Measurements from ENCODE around the gene P2RY2. TPM values are rescaled to one million over a fixed set of nuclear protein-coding genes. Genes with fewer than 3 reads are reported as not detected.
"Not testable (repeated sequence)": the region's sequence is repeated elsewhere in the genome, so short reads cannot be mapped to it uniquely, and the experiment has no call there.

Gene P2RY2
- total RNA-seq, 5 donors from 2014 or later (not counting 1 experiment from before 2014, with no cell fraction given) = 0.12 TPM; not detected in 4

DNA sequence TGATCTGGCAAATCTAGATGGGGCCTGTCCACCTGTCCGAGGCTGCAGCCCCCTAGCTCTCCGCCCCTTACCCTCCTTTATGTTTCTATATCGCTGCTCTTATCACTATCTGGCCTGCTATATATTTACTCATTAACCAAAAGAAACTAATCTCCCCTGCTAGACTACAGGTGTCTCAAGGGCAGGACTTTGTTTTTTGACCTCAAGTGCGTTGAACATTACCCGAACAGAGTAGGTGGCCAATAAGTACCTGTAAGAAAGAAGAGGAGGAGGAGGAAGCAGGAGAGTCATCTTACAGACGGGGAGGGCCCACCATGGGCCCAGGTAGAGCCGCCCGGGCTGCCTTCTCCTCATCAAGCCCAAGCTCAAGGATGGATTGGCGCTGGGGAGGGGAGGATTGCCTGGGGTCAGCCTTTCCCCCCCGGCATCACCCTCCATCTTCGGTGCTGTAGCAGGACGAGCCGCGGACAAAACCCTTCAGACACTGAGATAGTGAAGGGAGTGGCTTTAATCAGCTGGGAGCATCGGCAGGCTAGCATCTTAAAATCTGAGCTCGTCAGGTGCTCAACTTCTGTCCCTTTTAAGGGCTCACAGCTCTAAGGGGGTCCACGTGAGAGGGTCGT lies 52.9 kb downstream of the P2RY2 start:
- ChIA-PET CTCF (interaction anchor here in 1 of 2 donors (0.6 kb wide), 1 partner anchor 64 kb away, joined by 5 read pairs; no protein-coding TSS in a partner anchor), POLR2A (no interaction called here)
- Mint-ChIP-seq H3K4me1 (no peaks in the 10 kb centered on the region), H3K36me3 (no peaks in the 10 kb centered on the region), H3K27ac (no peak overlapping the region), H3K9me3 (no peaks in the 10 kb centered on the region), H3K27me3 (peaks cover 8 to 21% of the 10 kb centered on the region in 2 donors), H3K4me3 (no peak overlapping the region)
- Histone ChIP-seq H3K9me3 (no peaks in the 10 kb centered on the region), H3K4me1 (ENCODE audit: control insufficient read depth in 1 of 2, extremely low read depth in 1 of 2, insufficient read depth in 2 of 2, low read length in 2 of 2) (no peaks in the 10 kb centered on the region), H3K27me3 (replicated peaks in 1 of 2; ENCODE audit: control insufficient read depth in 2 of 2, extremely low read depth in 1 of 2, insufficient read depth in 2 of 2, low read length in 1 of 2) (peaks cover 0 to 42% of the 10 kb centered on the region in 2 experiments), H3K36me3 (ENCODE audit: control insufficient read depth in 2 of 2, extremely low read depth in 1 of 2, insufficient read depth in 1 of 2, low read length in 1 of 2) (no peaks in the 10 kb centered on the region), H3K27ac (ENCODE audit: low read length) (no peak overlapping the region), H3K4me3 (ENCODE audit: control insufficient read depth in 1 of 2, extremely low read depth in 1 of 2, low read length in 1 of 2) (no peak overlapping the region)
- ATAC-seq (replicated peaks in 1 of 4) (no peak), DNase-seq (peak in 1 of 35 experiments; percentile 13)
- WGBS (ENCODE audit: insufficient coverage) = 76% methylated on average over 12 of the region's 18 CpGs

DNA sequence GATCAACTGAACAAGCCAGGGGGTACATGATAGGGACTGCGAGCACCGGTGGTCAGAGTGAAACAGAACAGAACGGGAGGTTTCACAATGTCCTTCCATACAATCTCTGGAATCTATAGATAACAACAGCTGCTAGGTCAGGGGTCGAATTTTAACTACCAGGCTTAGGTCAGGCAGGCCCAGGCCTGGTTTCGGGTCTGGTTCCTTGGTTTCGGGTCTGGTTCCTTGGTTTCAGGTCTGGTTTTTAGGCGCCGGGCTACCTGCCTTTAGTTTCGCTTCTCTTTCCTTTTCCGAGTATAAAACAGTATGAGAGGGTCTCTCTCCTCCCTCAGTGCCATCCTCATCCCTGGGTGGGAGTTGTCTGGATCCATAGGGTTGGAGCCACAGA lies 53.4 kb downstream of the P2RY2 start:
- CTCF ChIA-PET; H3K27ac ChIP-seq (ENCODE audit: low read length); H3K4me3 ChIP-seq (ENCODE audit: control insufficient read depth in 1 of 2, extremely low read depth in 1 of 2, low read length in 1 of 2); H3K9me3 ChIP-seq; H3K36me3 Mint-ChIP-seq; H3K36me3 ChIP-seq (ENCODE audit: control insufficient read depth in 2 of 2, extremely low read depth in 1 of 2, insufficient read depth in 1 of 2, low read length in 1 of 2); H3K4me3 Mint-ChIP-seq; DNase-seq; H3K9me3 Mint-ChIP-seq; H3K27ac Mint-ChIP-seq; H3K4me1 ChIP-seq (ENCODE audit: control insufficient read depth in 1 of 2, extremely low read depth in 1 of 2, insufficient read depth in 2 of 2, low read length in 2 of 2); ATAC-seq (replicated peaks in 1 of 4); POLR2A ChIA-PET; H3K4me1 Mint-ChIP-seq: not testable (repeated sequence)
- 67% methylated on average over 3 of the region's 10 CpGs for WGBS (ENCODE audit: insufficient coverage)
- peaks cover 6 to 18% of the 10 kb centered on the region in 2 donors for H3K27me3 Mint-ChIP-seq
- peaks cover 0 to 37% of the 10 kb centered on the region in 2 experiments for H3K27me3 ChIP-seq (replicated peaks in 1 of 2; ENCODE audit: control insufficient read depth in 2 of 2, extremely low read depth in 1 of 2, insufficient read depth in 2 of 2, low read length in 1 of 2)

- peak in 1 of 35 experiments; percentile 23 for DNase-seq
Measured at GRCh38 chr11:73271936-73272679, 54.0 kb downstream of the P2RY2 start, which contains the start of gene P2RY6. P2RY6 (plus strand) TSS chr11:73272338; CDS start chr11:73296519, 24,181 bp downstream.

GRCh38 chr11:73272680-73273038 lies 54.6 kb downstream of the P2RY2 start:
- Histone ChIP-seq H3K4me3 (ENCODE audit: control insufficient read depth in 1 of 2, extremely low read depth in 1 of 2, low read length in 1 of 2) (no peak overlapping the region), H3K36me3 (ENCODE audit: control insufficient read depth in 2 of 2, extremely low read depth in 1 of 2, insufficient read depth in 1 of 2, low read length in 1 of 2) (no peaks in the 10 kb centered on the region), H3K9me3 (no peaks in the 10 kb centered on the region), H3K4me1 (ENCODE audit: control insufficient read depth in 1 of 2, extremely low read depth in 1 of 2, insufficient read depth in 2 of 2, low read length in 2 of 2) (no peaks in the 10 kb centered on the region), H3K27me3 (replicated peaks in 1 of 2; ENCODE audit: control insufficient read depth in 2 of 2, extremely low read depth in 1 of 2, insufficient read depth in 2 of 2, low read length in 1 of 2) (peaks cover 0 to 27% of the 10 kb centered on the region in 2 experiments), H3K27ac (ENCODE audit: low read length) (no peak overlapping the region)
- no peak overlapping the region for H3K4me3 Mint-ChIP-seq
- H3K4me1 Mint-ChIP-seq = no peaks in the 10 kb centered on the region
- POLR2A ChIA-PET = interaction anchor here in 1 of 2 donors (0.7 kb wide), 1 partner anchor 353 kb away, joined by 3 read pairs; no protein-coding TSS in a partner anchor
- CTCF ChIA-PET = interaction anchor here in 1 of 2 donors (0.6 kb wide), 2 partner anchors 56 to 1871 kb away, joined by 4 to 13 read pairs; no protein-coding TSS in a partner anchor
- H3K36me3 Mint-ChIP-seq = no peaks in the 10 kb centered on the region
- no peak for DNase-seq
- 80% methylated on average over 1 of the region's 7 CpGs for WGBS (ENCODE audit: insufficient coverage)
- H3K27me3 Mint-ChIP-seq = peaks cover 0 to 18% of the 10 kb centered on the region in 2 donors
- no peak overlapping the region for H3K27ac Mint-ChIP-seq
- no peak for ATAC-seq (replicated peaks in 1 of 4)
- no peaks in the 10 kb centered on the region for H3K9me3 Mint-ChIP-seq

More at GRCh38 chr11:73271936-73272679, 54.0 kb downstream of the P2RY2 start, which contains the start of gene P2RY6:
- H3K4me3 Mint-ChIP-seq = no peak within 1 kb of the TSS
- no peak for ATAC-seq (replicated peaks in 1 of 4)
- H3K36me3 Mint-ChIP-seq = no peaks in the 10 kb centered on the region
- no peaks in the 10 kb centered on the region for H3K36me3 ChIP-seq (ENCODE audit: control insufficient read depth in 2 of 2, extremely low read depth in 1 of 2, insufficient read depth in 1 of 2, low read length in 1 of 2)
- no peak within 1 kb of the TSS for H3K4me3 ChIP-seq (ENCODE audit: control insufficient read depth in 1 of 2, extremely low read depth in 1 of 2, low read length in 1 of 2)
- ChIA-PET POLR2A (interaction anchor here in 1 of 2 donors (0.7 kb wide), 1 partner anchor 353 kb away, joined by 3 read pairs; no protein-coding TSS in a partner anchor), CTCF (interaction anchor here in 1 of 2 donors (0.6 kb wide), 2 partner anchors 57 to 1872 kb away, joined by 4 to 13 read pairs; no protein-coding TSS in a partner anchor)
- H3K27me3 ChIP-seq (replicated peaks in 1 of 2; ENCODE audit: control insufficient read depth in 2 of 2, extremely low read depth in 1 of 2, insufficient read depth in 2 of 2, low read length in 1 of 2) = peaks cover 0 to 32% of the 10 kb centered on the region in 2 experiments
- peaks cover 4 to 18% of the 10 kb centered on the region in 2 donors for H3K27me3 Mint-ChIP-seq
- H3K4me1 Mint-ChIP-seq = no peaks in the 10 kb centered on the region
- H3K27ac ChIP-seq (ENCODE audit: low read length) = no peak within 1 kb of the TSS
- no peak within 1 kb of the TSS for H3K27ac Mint-ChIP-seq
- no peaks in the 10 kb centered on the region for H3K9me3 ChIP-seq
- no peaks in the 10 kb centered on the region for H3K4me1 ChIP-seq (ENCODE audit: control insufficient read depth in 1 of 2, extremely low read depth in 1 of 2, insufficient read depth in 2 of 2, low read length in 2 of 2)
- 74% methylated on average over 9 of the region's 17 CpGs for WGBS (ENCODE audit: insufficient coverage)
- no peaks in the 10 kb centered on the region for H3K9me3 Mint-ChIP-seq

GRCh38 chr11:73273222-73273895 lies 55.3 kb downstream of the P2RY2 start:
- H3K27ac ChIP-seq (ENCODE audit: low read length) = no peak overlapping the region

GRCh38 chr11:73274191-73274590 lies 56.1 kb downstream of the P2RY2 start:
- H3K9me3 Mint-ChIP-seq; H3K27ac ChIP-seq (ENCODE audit: low read length); H3K36me3 Mint-ChIP-seq; ATAC-seq (replicated peaks in 1 of 4); H3K4me3 ChIP-seq (ENCODE audit: control insufficient read depth in 1 of 2, extremely low read depth in 1 of 2, low read length in 1 of 2); H3K9me3 ChIP-seq; DNase-seq; H3K4me3 Mint-ChIP-seq; H3K36me3 ChIP-seq (ENCODE audit: control insufficient read depth in 2 of 2, extremely low read depth in 1 of 2, insufficient read depth in 1 of 2, low read length in 1 of 2); POLR2A ChIA-PET; H3K4me1 Mint-ChIP-seq; H3K4me1 ChIP-seq (ENCODE audit: control insufficient read depth in 1 of 2, extremely low read depth in 1 of 2, insufficient read depth in 2 of 2, low read length in 2 of 2); H3K27ac Mint-ChIP-seq: not testable (repeated sequence)
- CTCF ChIA-PET = interaction anchor here (0.5 to 0.7 kb wide), 2 partner anchors 29 to 592 kb away, joined by 3 read pairs; no protein-coding TSS in a partner anchor
- H3K27me3 ChIP-seq (replicated peaks in 1 of 2; ENCODE audit: control insufficient read depth in 2 of 2, extremely low read depth in 1 of 2, insufficient read depth in 2 of 2, low read length in 1 of 2) = peaks cover 0 to 17% of the 10 kb centered on the region in 2 experiments
- 100% methylated on average over 1 of the region's 4 CpGs for WGBS (ENCODE audit: insufficient coverage)
- peaks cover 3 to 18% of the 10 kb centered on the region in 2 donors for H3K27me3 Mint-ChIP-seq

More at GRCh38 chr11:73273222-73273895, 55.3 kb downstream of the P2RY2 start:
- Histone ChIP-seq H3K4me3 (ENCODE audit: control insufficient read depth in 1 of 2, extremely low read depth in 1 of 2, low read length in 1 of 2) (no peak overlapping the region), H3K36me3 (ENCODE audit: control insufficient read depth in 2 of 2, extremely low read depth in 1 of 2, insufficient read depth in 1 of 2, low read length in 1 of 2) (no peaks in the 10 kb centered on the region), H3K27me3 (replicated peaks in 1 of 2; ENCODE audit: control insufficient read depth in 2 of 2, extremely low read depth in 1 of 2, insufficient read depth in 2 of 2, low read length in 1 of 2) (peaks cover 0 to 23% of the 10 kb centered on the region in 2 experiments), H3K4me1 (ENCODE audit: control insufficient read depth in 1 of 2, extremely low read depth in 1 of 2, insufficient read depth in 2 of 2, low read length in 2 of 2) (no peaks in the 10 kb centered on the region), H3K9me3 (no peaks in the 10 kb centered on the region)
- H3K4me3 Mint-ChIP-seq = no peak overlapping the region
- POLR2A ChIA-PET = no interaction called here
- H3K4me1 Mint-ChIP-seq = no peaks in the 10 kb centered on the region
- no peaks in the 10 kb centered on the region for H3K9me3 Mint-ChIP-seq
- 89% methylated on average over 3 of the region's 8 CpGs for WGBS (ENCODE audit: insufficient coverage)
- ATAC-seq (replicated peaks in 1 of 4) = no peak
- DNase-seq = no peak
- no peak overlapping the region for H3K27ac Mint-ChIP-seq
- no peaks in the 10 kb centered on the region for H3K36me3 Mint-ChIP-seq
- CTCF ChIA-PET = no interaction called here
- H3K27me3 Mint-ChIP-seq = peaks cover under 1 to 18% of the 10 kb centered on the region in 2 donors
